ENCODE measurements around the gene PGGHG. TPM values are rescaled to one million over a fixed set of nuclear protein-coding genes. Genes with fewer than 3 reads are reported as not detected.

PGGHG gene
- total RNA-seq, 2 experiments from 2014 or later = 214 to 229 TPM

GRCh38 chr11:272195-272930 lies 16.6 kb upstream of the PGGHG start:
- CTCF ChIA-PET = interaction anchor here (1.1 to 2.0 kb wide), 2 partner anchors 33 to 176 kb away, joined by 3 to 5 read pairs; no protein-coding TSS in a partner anchor
- no peak for ATAC-seq

GRCh38 chr11:272931-273198 lies 16.1 kb upstream of the PGGHG start:
- DNase-seq = peak; percentile 37
- peaks cover 38% of the 10 kb centered on the region for H3K27me3 Mint-ChIP-seq
- no peak for ATAC-seq
- peaks cover 29% of the 10 kb centered on the region for H3K4me1 Mint-ChIP-seq
- peaks cover 21% of the 10 kb centered on the region for H3K36me3 Mint-ChIP-seq
- CTCF ChIA-PET = interaction anchor here (1.1 to 2.0 kb wide), 2 partner anchors 32 to 175 kb away, joined by 3 to 5 read pairs; no protein-coding TSS in a partner anchor
- H3K9me3 Mint-ChIP-seq (ENCODE audit: low read depth) = peaks cover 3% of the 10 kb centered on the region
- H3K27ac Mint-ChIP-seq = no peak overlapping the region
- no peak overlapping the region for H3K4me3 Mint-ChIP-seq

More at GRCh38 chr11:272195-272930, 16.6 kb upstream of the PGGHG start:
- Mint-ChIP-seq H3K36me3 (peaks cover 16% of the 10 kb centered on the region), H3K9me3 (ENCODE audit: low read depth) (no peaks in the 10 kb centered on the region), H3K4me1 (peaks cover 28% of the 10 kb centered on the region), H3K27me3 (peaks cover 32% of the 10 kb centered on the region), H3K27ac (no peak overlapping the region), H3K4me3 (no peak overlapping the region)
- DNase-seq = peak; percentile 38

- H3K27ac Mint-ChIP-seq = no peak overlapping the region
- H3K4me3 Mint-ChIP-seq = no peak overlapping the region
- H3K4me1 Mint-ChIP-seq = peaks cover 23% of the 10 kb centered on the region
- H3K27me3 Mint-ChIP-seq = peaks cover 55% of the 10 kb centered on the region
- peaks cover 3% of the 10 kb centered on the region for H3K9me3 Mint-ChIP-seq (ENCODE audit: low read depth)
- H3K36me3 Mint-ChIP-seq = peaks cover 18% of the 10 kb centered on the region
- DNase-seq (no peak), ATAC-seq (no peak)
- CTCF ChIA-PET = interaction anchor here (0.7 to 1.5 kb wide), 4 partner anchors 9 to 29 kb away, joined by 3 to 5 read pairs (median 3); no protein-coding TSS in a partner anchor
These were observed 12.7 kb upstream of the PGGHG start for GRCh38 chr11:276219-276618.

GRCh38 chr11:278001-278951 lies 10.7 kb upstream of the PGGHG start, which contains the start of gene NLRP6:
Gene NLRP6, plus strand, starts transcription at chr11:278407. Its CDS starts 163 bp downstream, at chr11:278570.
- Mint-ChIP-seq H3K27me3 (peaks cover 68% of the 10 kb centered on the region), H3K36me3 (peaks cover 25% of the 10 kb centered on the region), H3K9me3 (ENCODE audit: low read depth) (peaks cover 3% of the 10 kb centered on the region), H3K27ac (peak within 1 kb of the TSS; percentile 47), H3K4me3 (peak within 1 kb of the TSS; percentile 57), H3K4me1 (peaks cover 42% of the 10 kb centered on the region)
- no peak for ATAC-seq
- CTCF ChIA-PET = interaction anchor here (1.0 to 5.2 kb wide), 7 partner anchors 9 to 90 kb away, joined by 3 to 29 read pairs (median 7); no protein-coding TSS in a partner anchor
- no peak for DNase-seq

- ATAC-seq = peak; percentile 13
- peaks cover 3% of the 10 kb centered on the region for H3K9me3 Mint-ChIP-seq (ENCODE audit: low read depth)
- H3K27me3 Mint-ChIP-seq = peaks cover 65% of the 10 kb centered on the region
- peaks cover 25% of the 10 kb centered on the region for H3K36me3 Mint-ChIP-seq
- DNase-seq = peak; percentile 42
- H3K4me3 Mint-ChIP-seq = no peak overlapping the region
- CTCF ChIA-PET = interaction anchor here (1.0 to 5.2 kb wide), 9 partner anchors 11 to 89 kb away, joined by 3 to 29 read pairs (median 7); no protein-coding TSS in a partner anchor
- peaks cover 46% of the 10 kb centered on the region for H3K4me1 Mint-ChIP-seq
- no peak overlapping the region for H3K27ac Mint-ChIP-seq
These were observed 9.6 kb upstream of the PGGHG start for GRCh38 chr11:279040-279965.

GRCh38 chr11:279966-280705 lies 8.8 kb upstream of the PGGHG start:
- Mint-ChIP-seq H3K27ac (no peak overlapping the region), H3K4me3 (peak overlapping the region; percentile 72)

GRCh38 chr11:280706-281485 lies 8.0 kb upstream of the PGGHG start:
- peak; percentile 62 for DNase-seq
- CTCF ChIA-PET = interaction anchor here (1.1 to 5.2 kb wide), 9 partner anchors 9 to 415 kb away, joined by 3 to 29 read pairs (median 4); partner anchors contain the start of gene TMEM80
- H3K4me3 Mint-ChIP-seq = peak overlapping the region; percentile 72

More at GRCh38 chr11:279966-280705, 8.8 kb upstream of the PGGHG start:
- Mint-ChIP-seq H3K9me3 (ENCODE audit: low read depth) (peaks cover 3% of the 10 kb centered on the region), H3K36me3 (peaks cover 25% of the 10 kb centered on the region), H3K27me3 (peaks cover 61% of the 10 kb centered on the region), H3K4me1 (peaks cover 46% of the 10 kb centered on the region)
- DNase-seq = peak; percentile 59
- CTCF ChIA-PET = interaction anchor here (1.1 to 5.2 kb wide), 8 partner anchors 10 to 416 kb away, joined by 3 to 29 read pairs (median 6); partner anchors contain the start of gene TMEM80
- ATAC-seq = peak; percentile 59

GRCh38 chr11:281486-282161 lies 7.3 kb upstream of the PGGHG start:
- Mint-ChIP-seq H3K27me3 (peaks cover 47% of the 10 kb centered on the region), H3K27ac (peak overlapping the region; percentile 61), H3K9me3 (ENCODE audit: low read depth) (peaks cover 3% of the 10 kb centered on the region), H3K36me3 (peaks cover 21% of the 10 kb centered on the region), H3K4me3 (peak overlapping the region; percentile 72), H3K4me1 (peaks cover 49% of the 10 kb centered on the region)
- ATAC-seq (peak; percentile 9), DNase-seq (no peak)
- CTCF ChIA-PET = interaction anchor here (1.1 to 5.2 kb wide), 7 partner anchors 8 to 414 kb away, joined by 3 to 29 read pairs (median 8); partner anchors contain the start of gene TMEM80

More at GRCh38 chr11:280706-281485, 8.0 kb upstream of the PGGHG start:
- H3K27me3 Mint-ChIP-seq = peaks cover 55% of the 10 kb centered on the region
- H3K27ac Mint-ChIP-seq = peak overlapping the region; percentile 61
- peaks cover 3% of the 10 kb centered on the region for H3K9me3 Mint-ChIP-seq (ENCODE audit: low read depth)
- peaks cover 49% of the 10 kb centered on the region for H3K4me1 Mint-ChIP-seq
- H3K36me3 Mint-ChIP-seq = peaks cover 25% of the 10 kb centered on the region
- peak; percentile 51 for ATAC-seq

- DNase-seq (peak; percentile 40), ATAC-seq (no peak)
- peaks cover 17% of the 10 kb centered on the region for H3K36me3 Mint-ChIP-seq
- peak overlapping the region; percentile 72 for H3K4me3 Mint-ChIP-seq
- peaks cover 3% of the 10 kb centered on the region for H3K9me3 Mint-ChIP-seq (ENCODE audit: low read depth)
- peaks cover 46% of the 10 kb centered on the region for H3K27me3 Mint-ChIP-seq
- peak overlapping the region; percentile 42 for H3K27ac Mint-ChIP-seq
- H3K4me1 Mint-ChIP-seq = peaks cover 54% of the 10 kb centered on the region
- CTCF ChIA-PET = interaction anchor here (1.1 to 5.2 kb wide), 5 partner anchors 14 to 115 kb away, joined by 3 to 29 read pairs (median 23); no protein-coding TSS in a partner anchor
These were observed 6.8 kb upstream of the PGGHG start for GRCh38 chr11:282171-282570.

- CTCF ChIA-PET = interaction anchor here (1.2 to 5.2 kb wide), 4 partner anchors 15 to 46 kb away, joined by 3 to 29 read pairs (median 24); no protein-coding TSS in a partner anchor
- ATAC-seq (no peak), DNase-seq (peak; percentile 37)
- peak overlapping the region; percentile 72 for H3K4me3 Mint-ChIP-seq
- H3K27me3 Mint-ChIP-seq = peaks cover 45% of the 10 kb centered on the region
- H3K36me3 Mint-ChIP-seq = peaks cover 12% of the 10 kb centered on the region
- peaks cover 55% of the 10 kb centered on the region for H3K4me1 Mint-ChIP-seq
- no peaks in the 10 kb centered on the region for H3K9me3 Mint-ChIP-seq (ENCODE audit: low read depth)
- H3K27ac Mint-ChIP-seq = no peak overlapping the region
These were observed 6.1 kb upstream of the PGGHG start for GRCh38 chr11:282630-283360.
